PFSK-1 (cell line): ENCODE measurements around the gene ARL6IP6.

ENCODE experiments used
- FOXP2 ChIP-seq: optimal IDR thresholded peaks from 2 replicates; pipeline ENCODE3; 2011; ENCODE audit warnings: borderline replicate concordance, control low read depth, inconsistent platforms; ENCODE audit not compliant: insufficient read depth; ENCODE audit errors: extremely low read length, extremely low read depth
- POLR2AphosphoS5 ChIP-seq: IDR thresholded peaks from 2 replicates; pipeline ENCODE4 v1.6.1; 2012; ENCODE audit warnings: low read depth, mild to moderate bottlenecking, control low read depth, low read length, moderate library complexity
- REST ChIP-seq, 2 experiments: IDR thresholded peaks; 2 replicates each; pipeline versions ENCODE4 v1.6.1 to v1.8.0; 2011 to 2012; ENCODE audit warnings: low read depth in 2 of 2, low read length in 2 of 2, control low read depth in 1 of 2, inconsistent platforms in 1 of 2, mild to moderate bottlenecking in 1 of 2, moderate library complexity in 1 of 2; ENCODE audit not compliant: insufficient read depth in 1 of 2
- SIN3A ChIP-seq: IDR thresholded peaks from 2 replicates; pipeline ENCODE4 v1.6.1; 2012; ENCODE audit warnings: mild to moderate bottlenecking, low read length, moderate library complexity, borderline replicate concordance; ENCODE audit not compliant: insufficient read depth
- TAF1 ChIP-seq: IDR thresholded peaks from 2 replicates; pipeline ENCODE4 v1.6.1; 2012; ENCODE audit warnings: low read length, control low read depth, borderline replicate concordance; ENCODE audit not compliant: insufficient read depth

ARL6IP6 gene

GRCh38 chr2:152782171-152782570 is 63.8 kb downstream of the ARL6IP6 start:
- no peak for TF ChIP-seq SIN3A
- no peak for TF ChIP-seq REST (IDR thresholded peaks at IDR 0.05; ENCODE audit: insufficient read depth in 1 of 2, low read depth in 2 of 2, low read length in 2 of 2)
- no peak for TF ChIP-seq POLR2AphosphoS5
- TF ChIP-seq TAF1: no peak
- TF ChIP-seq FOXP2: no peak

- TF ChIP-seq TAF1: no peak
- no peak for TF ChIP-seq SIN3A
- no peak for TF ChIP-seq REST (IDR thresholded peaks at IDR 0.05; ENCODE audit: insufficient read depth in 1 of 2, low read depth in 2 of 2, low read length in 2 of 2)
Measured at GRCh38 chr2:152790883-152791282, 72.5 kb downstream of the ARL6IP6 start.

GRCh38 chr2:152791979-152792378 is 73.6 kb downstream of the ARL6IP6 start:
- no peak for TF ChIP-seq FOXP2
- TF ChIP-seq SIN3A: no peak
- TF ChIP-seq REST (IDR thresholded peaks at IDR 0.05; ENCODE audit: insufficient read depth in 1 of 2, low read depth in 2 of 2, low read length in 2 of 2): no peak
- no peak for TF ChIP-seq TAF1

- no peak for TF ChIP-seq REST (IDR thresholded peaks at IDR 0.05; ENCODE audit: insufficient read depth in 1 of 2, low read depth in 2 of 2, low read length in 2 of 2)
- no peak for TF ChIP-seq TAF1
- TF ChIP-seq SIN3A: no peak
- TF ChIP-seq POLR2AphosphoS5: no peak
- TF ChIP-seq FOXP2: no peak
Measured at GRCh38 chr2:152792974-152793373, 74.6 kb downstream of the ARL6IP6 start.

- no peak for TF ChIP-seq FOXP2
- TF ChIP-seq TAF1: no peak
- no peak for TF ChIP-seq SIN3A
- no peak for TF ChIP-seq POLR2AphosphoS5
- no peak for TF ChIP-seq REST (IDR thresholded peaks at IDR 0.05; ENCODE audit: insufficient read depth in 1 of 2, low read depth in 2 of 2, low read length in 2 of 2)
Measured at GRCh38 chr2:152796941-152797340, 78.5 kb downstream of the ARL6IP6 start.
